HG03139 (cell line): ENCODE results near the gene ACTL8.
"Not testable (repeated sequence)": the region's sequence is repeated elsewhere in the genome, so short reads cannot be mapped to it uniquely, and the experiment has no call there.

ENCODE experiments used
- ATAC-seq: cut with Tn5 transposase; IDR thresholded peaks from one replicate; pipeline ENCODE4 v1.9.1; 2021; ENCODE audit not compliant: unreplicated experiment

The ACTL8 gene

DNA sequence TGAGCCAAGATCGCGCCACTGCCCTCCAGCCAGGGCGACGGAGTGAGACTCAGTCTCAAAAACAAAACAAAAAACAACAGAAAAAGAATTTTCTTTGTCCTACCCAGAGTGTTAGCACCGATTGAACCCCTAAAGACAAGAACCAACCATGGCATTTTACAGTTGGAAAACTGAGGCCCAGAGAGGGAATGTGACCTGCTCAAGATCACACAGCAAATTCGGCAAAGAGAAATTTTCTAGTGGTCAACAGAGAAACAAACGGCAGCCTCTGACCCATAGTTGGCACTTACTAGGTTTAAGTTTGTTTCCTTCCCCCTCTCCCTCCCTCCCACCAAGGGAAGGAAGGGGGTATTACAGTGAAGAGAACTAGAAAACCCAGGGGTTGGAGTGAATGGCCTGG is 20.5 kb upstream of the ACTL8 start:
- ATAC-seq = no peak

DNA sequence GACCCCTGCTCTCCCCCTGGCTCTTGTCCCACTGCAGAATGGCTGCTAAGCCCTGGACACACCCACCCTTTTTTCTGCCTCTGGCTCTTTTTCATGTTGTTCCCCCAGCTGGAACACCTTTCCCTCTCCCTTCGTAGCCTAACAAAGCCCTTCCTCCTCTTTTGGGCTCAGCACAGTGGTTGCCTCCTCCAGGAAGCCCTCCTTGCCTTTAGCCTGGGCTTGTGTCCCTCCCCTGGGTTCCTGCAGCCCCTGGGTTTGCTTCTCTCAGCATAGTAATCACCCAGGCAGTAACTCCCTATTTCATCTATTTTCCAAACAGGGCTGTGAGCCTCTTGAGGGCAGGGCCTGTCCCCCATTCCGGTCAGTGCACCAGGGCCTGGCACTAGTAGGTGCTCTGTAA is 19.8 kb upstream of the ACTL8 start:
- no peak for ATAC-seq

DNA sequence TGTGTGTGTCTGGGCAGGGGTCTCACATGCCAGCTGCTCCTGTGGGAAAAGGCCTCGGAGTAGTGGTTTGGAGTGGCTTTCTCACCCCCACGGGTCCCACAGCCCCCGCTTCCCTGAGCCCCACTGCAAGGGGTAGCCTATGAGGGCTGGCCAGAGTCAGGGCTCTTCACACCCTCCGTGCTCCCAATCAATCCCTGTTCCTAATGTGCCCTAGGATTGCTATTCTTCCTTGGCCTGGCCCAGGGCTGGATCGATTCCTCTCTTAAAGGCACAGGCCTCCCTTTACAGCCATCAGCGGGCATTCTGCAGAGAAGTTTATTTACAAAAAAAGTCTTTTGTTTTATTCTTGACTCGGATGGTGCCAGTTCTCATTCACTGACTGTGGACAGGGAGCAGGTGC is 19.3 kb upstream of the ACTL8 start:
- ATAC-seq = no peak

DNA sequence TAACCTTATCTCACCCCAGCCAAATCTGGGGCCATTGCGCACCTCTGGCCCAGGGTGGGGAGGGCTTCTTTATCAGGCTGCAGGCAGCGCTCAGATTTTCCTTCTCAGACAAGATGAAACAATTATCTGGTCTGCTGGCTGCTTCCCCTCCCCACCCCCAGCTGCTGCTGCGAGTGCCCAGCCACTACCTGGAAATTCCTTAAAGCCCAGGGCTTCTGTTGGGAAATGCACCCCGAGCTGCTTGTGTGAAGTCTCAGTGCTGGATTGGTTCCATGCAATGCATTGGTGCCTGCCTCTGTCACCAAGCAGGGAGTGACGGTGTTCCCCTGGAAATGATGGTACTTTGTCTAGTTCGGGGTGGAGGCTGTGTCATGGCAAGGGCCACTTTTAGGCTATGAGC is 18.5 kb upstream of the ACTL8 start:
- no peak for ATAC-seq

DNA sequence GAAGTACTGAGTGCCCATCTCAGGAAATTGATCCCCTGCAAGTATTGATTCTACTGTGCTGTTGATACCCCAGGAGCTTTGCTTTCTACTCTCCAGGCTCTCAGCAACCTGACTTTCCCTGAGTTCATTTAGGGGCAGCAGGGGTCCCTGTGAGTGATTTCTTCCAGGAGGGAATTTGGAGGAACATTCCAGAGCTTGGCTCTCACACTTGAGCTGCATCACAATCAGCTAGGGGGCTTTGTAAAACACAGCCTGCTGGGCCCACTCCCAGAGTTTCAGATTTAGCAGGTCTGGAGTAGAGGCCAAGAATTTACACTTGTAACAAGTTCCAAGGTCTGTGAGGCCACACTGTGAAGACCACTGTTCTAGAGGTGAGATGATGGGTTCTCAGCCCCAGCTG is 16.1 kb upstream of the ACTL8 start:
- no peak for ATAC-seq

DNA sequence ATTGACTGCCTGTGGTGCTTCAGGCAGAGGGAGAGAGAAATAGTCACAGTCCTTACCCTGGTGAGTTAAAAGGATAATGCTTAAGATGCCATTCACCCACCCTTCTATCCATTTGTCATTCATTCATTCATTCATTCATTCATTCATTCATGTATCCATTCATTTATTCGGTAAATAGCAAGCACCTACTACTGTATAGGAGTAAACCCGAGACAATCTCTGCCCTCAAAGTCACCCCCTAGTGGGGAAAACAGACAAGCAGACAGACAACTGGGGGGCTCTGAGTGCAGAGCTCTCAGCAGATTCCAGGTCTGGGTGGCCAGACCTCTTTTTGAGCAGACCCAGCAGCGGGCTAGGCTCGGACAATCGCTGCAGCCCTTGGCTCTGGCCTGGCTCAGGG is 14.1 kb upstream of the ACTL8 start:
- no peak for ATAC-seq

DNA sequence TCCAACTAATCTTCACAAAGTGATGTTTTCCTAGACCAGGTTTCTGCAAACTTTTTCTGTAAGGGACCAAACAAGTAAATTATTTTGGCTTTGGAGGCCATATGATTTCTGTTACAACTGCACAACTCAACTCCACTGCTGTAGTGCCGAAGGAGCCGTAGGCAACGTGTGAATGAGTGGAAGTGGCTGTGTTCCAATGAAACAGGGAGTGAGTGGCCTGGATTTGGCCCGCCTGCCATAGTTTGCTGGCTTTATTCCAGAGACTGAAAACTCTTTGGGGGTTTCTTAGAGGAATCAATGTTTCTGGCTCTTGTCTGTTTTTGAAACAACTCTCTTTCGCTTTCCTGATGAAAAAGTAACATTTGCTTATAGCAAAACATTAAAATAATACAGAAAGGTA is 12.6 kb upstream of the ACTL8 start:
- no peak for ATAC-seq

DNA sequence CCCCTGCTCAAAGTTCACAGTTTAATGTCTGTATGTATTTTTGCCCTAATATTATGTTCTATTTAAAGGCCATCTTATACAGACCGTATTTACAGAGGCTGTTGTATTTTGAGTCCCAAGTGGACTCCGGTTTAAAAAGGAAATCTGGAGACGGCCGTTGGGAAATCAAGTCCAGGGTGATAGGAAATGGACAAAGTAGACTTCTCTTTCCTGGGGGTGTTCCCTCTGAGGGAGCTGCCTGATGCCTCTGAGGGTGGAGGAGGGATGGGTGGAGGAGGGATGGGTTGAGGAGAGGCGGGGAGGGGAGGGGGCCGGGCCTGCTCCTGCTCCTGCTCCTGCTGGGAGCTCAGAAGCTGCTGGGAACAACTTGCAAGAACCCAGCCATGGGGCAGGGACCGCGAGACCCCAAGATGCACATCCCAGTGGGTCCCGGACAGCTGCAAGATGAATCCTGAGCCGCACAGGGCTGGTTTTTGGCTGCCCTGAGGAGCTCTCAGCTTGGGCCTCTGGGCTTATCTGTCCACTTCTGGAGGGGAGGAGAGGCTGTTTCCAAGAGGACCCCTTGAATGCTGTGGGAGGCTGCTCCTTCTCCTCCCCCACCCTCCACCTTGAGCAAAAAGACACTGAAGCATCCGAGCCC is 12.0 kb upstream of the ACTL8 start:
- no peak for ATAC-seq

DNA sequence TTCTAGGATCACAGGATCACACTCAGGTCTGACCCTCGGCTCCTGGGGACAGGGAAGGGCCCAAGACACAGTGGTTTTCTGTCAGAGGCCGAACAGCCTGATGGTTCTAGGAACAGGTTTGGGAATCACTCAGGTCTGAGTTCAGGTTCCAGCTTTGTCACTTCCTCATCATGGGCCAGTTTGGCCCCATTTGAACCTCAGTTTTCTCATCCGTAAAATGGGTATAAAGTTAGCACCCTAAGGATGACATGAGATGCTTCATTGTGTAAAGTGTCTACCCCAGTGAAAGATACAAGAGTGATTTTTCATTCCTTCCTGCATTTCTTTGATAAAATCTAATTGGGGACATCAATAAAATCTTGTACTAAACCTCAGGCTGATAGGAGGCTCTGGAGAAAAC is 11.2 kb upstream of the ACTL8 start:
- ATAC-seq = no peak

DNA sequence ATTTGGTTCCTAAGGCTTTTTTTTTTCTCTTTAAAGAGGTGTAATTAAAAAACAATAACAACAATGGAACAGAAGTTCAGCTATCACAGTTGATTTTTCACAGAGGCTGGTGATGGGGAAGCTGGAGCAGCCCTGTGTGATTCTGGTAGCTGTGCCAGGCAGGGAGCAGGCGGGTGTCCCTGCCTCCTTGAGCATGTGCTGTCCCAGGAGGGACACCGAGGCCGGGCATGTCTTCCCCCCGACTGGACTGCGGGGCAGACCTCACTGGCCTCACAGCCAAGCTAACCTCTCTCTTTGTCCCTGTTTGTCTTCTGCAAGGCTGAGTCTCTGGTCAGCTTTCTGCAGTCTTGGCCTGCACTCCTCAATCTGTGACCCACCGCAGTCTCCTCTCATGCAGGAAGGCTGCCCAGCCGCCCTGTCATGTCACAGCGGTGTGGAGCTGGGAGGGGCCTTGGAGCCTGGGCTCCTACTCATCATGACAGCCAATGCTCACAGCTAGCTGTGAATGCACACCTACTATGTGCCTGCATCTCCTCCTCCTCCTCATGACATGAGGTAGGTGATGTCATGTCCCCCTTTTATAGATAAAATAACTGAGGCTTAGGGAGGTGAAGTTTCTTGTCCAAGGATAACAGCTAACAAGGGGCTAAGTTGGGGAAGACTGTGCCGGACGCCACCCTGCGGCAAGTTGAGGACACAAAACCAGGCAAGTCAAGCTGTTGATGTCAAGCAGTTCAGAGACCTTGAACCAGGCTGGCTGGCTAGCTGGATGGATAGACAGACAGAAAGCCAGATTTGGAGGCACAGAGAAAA is 10.3 kb upstream of the ACTL8 start:
- no peak for ATAC-seq

DNA sequence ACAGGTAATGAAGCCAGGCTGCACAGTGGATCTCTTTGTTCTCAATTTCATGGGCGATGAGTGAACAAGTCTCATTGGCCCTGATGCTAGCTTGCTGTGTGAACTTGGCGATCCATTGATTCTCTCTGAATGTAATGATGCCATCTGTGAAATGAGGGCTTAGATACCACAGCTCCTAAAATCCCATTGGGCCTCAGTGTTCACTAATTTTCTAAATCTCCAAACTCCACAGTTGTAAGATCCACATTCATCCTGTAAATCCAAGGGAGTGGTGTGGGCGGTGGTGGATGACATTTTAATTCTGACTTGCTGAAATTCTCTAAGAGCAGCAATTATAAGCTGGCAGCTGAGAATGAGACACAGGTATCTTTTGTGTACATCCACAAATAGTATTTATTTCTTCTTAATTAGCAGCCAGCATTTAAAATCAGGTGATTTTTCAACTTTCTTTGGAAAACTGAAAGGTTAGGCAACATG is 9.6 kb upstream of the ACTL8 start:
- no peak for ATAC-seq

DNA sequence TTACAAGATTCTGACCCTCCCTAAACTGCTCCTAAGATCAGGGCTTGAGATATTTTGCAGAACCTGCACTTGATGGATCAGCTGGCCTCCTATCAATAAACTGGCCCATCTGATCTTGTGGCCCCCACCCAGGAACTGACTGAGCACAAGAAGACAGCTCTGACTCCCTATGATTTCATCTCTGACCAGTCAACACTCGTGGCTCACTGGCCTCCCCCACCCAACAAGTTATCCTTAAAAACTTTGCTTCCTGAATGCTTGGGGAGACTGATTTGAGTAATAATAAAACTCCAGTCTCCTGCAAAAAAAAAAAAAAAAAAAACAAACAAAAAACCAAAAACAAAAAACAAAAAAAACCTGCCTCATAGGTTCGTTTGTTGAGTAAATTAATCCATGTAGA is 8.9 kb upstream of the ACTL8 start:
- not testable (repeated sequence) for ATAC-seq

DNA sequence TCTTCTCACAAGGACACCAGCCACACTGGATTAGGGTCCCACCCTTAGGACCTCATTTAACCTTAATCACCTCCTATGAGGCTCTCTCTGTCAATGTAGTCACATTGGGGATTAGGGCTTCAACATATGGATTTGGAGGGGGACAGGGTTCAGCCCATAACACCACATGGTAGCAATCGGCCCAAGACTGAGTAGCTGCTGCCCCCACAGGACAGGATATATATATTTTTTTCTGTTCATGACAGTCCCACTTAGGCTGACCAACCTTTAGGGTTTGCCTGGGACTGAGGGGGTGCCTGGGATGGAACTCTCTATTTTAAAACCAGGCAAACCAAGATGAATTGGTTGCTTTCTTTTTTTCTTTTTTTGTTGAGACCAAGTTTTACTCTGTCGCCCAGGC is 8.2 kb upstream of the ACTL8 start:
- ATAC-seq = no peak

DNA sequence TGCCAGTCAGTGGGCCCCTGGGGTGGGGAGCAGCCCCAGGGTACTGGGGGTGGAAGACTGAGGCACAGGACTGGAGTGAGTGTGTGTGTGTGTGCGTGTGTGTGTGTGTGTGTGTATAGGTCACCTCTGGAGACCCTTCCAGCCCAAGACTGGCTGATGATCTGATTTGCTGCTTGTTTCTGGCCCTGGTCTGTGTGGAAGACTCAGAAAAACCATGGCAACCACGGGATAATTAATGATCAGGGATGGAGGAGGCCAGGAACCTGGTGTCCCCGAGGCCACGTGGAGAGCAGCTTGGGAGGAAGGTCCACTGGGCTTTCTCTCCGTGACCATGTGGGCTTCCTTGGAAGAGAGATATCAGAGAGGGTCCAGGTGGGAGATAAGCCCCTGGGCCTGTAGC is 4.8 kb upstream of the ACTL8 start:
- no peak for ATAC-seq

DNA sequence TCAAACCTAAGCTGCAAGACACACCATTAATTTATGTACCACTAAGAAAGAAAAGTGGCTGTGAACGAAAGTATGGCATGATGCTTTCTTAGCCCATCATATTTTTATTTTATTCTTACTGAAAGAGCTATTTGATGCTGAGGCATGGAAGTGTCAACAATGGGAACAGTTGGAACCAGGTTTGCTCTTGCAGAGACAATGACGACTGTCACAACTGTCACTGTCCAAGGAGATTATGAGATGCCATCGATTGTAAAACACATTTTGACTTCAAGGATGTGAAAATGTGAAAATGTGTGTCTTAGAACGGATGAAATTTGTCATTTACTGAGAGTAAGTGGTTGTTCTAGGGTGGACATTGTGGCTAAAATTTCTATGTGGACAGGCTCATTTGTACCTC is 2.8 kb upstream of the ACTL8 start:
- no peak for ATAC-seq

DNA sequence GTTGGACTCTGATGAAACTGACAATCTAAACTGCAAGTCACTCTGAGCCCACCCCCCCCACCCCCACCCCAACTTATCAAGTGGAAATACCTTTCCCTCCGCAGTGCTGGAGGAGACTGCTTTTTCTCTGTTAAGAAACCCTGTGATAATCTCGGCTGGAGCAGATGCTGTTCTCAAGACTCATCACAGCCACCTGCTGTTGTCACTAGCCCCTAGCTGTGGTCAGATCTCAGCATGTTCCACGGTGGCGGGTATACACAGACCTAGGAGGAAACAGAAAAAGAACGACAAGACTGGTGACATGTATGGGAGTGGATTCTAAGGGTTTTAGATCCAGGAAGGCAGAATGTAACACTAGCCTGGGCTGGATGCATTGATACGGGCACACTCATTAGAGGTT is 2.3 kb downstream of the ACTL8 start:
- no peak for ATAC-seq

DNA sequence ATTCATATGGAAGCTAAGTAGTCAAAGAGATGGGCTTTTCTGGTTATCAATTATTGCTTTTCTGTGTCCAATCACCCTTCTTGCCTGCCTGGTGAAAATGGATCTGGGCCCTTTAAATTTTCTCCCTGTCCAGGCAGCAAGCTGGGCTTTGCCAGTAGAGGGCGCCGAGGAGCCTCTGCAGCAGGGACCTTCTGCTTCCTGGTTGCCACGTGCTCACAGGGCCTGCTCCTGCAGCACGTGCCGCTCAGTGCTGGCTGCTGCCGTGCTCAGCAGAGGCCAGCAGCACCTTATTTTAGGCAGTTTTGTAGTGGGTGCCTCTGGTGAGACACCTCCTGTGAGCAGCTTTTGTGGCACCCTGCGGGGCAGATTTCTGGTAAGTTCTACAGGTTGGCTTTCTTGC is 4.0 kb downstream of the ACTL8 start:
- no peak for ATAC-seq

DNA sequence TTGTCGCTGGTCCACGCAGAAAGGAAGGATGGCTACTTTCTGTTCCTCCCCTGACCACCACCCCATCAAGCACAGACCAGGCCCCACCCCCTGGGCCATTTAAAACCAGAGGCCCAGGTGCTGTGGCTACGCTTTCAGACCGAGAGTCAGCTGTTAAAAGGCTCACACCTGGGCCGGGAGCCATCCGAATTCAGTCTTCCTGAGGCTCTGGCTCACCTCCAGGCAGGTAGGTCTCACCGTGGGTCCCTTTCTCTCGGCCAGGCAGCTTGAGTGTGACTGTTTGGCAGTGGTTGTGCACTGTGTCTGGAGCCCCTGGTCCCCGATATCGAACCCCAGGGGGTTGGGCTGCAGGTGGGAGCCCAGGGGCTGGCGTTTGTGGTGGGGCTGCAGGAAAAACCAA is 7.2 kb downstream of the ACTL8 start:
- no peak for ATAC-seq

DNA sequence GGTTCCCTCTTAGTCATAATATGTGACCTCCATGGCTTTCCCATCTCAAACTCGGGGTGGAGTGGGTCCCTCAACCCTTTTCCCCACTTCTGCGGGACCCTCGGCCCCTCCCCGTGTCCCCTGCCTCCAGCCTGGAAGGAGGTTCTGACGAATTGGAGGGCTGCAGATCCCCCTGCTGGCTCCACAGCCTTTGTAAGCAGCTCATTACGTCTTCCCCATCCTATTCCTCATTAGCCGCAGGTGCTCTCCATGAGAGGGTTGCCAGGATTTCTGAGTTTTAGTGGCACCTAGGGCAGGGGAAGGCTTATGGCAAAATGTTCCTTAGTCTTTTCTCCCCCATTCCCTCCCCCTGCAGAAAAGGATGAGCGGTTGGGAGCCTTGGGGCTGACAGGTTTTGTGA is 8.3 kb downstream of the ACTL8 start:
- ATAC-seq = no peak

DNA sequence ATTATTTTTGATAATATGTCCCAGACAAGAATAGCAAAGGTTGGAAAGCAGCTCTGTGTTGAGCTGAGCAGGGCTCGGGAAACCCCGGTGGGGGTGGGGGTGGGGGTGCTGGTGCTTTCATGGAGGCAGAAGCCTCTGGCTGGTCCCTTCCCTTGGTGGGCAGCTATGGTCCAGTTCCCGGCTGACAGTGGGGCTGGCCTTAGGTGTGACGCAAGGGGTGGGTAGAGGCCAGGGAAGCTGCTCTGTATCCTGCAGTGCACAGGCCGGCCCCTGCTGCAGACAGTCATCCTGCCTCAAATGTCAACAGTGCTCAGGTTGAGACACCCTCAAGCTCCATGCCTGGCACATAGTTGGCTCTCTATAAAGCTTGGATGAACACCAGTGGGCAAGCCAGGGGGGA is 8.9 kb downstream of the ACTL8 start:
- ATAC-seq = no peak

DNA sequence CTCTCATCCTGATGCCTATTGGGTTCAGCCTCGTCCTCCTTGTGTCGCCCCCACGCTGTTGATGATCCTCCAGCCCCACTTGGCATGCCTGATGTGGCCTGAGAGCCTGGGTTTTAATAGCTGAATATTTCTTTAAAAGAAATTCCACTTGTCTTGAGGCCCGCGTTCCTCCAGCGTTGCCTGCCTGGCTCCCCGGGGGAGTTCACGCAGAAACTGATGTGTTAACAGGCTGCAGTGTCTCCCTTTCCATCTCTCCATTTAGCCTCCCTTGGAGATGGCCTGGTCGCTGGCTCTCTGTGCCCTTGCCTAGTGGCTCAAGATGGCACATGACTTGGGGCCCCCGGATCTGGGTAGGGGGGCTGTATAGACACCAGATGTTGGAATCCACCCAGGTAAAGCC is 9.5 kb downstream of the ACTL8 start:
- ATAC-seq = no peak

DNA sequence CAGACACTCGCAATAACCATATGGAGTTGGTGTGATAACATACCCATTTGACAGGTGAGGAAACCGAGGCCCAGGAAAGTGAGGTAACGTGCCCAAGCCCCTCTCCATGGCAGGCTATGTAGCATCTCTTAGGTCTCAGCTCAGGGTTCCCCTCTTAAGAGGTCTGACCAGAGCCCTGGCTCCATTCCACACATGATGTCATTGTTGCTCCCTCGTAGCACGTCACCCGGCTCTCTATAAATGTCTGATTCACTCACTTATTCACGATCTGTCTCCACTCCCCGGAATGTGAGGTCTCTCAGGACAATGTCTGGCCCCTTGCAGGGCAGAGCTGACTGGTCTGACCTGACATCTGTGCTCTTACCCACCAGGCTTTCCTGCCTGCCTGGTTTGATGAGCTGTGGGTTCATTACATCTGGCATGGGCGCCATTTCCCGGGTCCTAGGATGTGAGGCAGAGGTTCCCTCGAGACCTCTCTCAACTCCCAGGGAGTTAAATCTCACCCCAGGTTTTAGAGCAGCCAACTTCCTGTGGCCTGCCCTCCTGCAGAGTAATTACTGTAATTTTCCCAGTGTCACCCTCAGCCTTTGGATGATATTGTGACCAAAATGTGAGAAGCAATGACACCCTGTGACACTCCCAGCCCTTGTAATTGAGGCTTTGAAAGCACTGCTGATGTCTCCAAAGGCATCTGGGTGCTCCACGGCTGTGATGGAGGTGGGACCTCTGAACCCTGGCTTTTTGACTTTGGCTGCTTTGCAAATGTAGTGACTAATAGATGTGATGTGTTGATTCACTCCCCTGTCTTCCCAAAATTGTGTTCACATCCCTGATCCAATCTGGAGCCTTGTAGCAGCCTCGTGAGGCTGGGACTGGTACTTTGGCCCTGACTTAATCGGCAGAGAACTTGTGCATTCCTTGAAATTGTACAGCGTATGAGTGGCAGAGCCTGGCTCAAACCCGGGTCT is 10.6 kb downstream of the ACTL8 start:
- ATAC-seq = no peak
